Hematopoietic multipotent progenitor cell (in vitro differentiated cells): ENCODE results near the gene AMER2. TPM values are rescaled to one million over a fixed set of nuclear protein-coding genes. Genes with fewer than 3 reads are reported as not detected.

Source experiments
- DNase-seq, 3 donors: peaks; one replicate each; pipeline ENCODE4 v3.0.0-alpha.2; 2011 to 2015; ENCODE audit warnings: low read depth in 2 of 3, low spot score in 2 of 3
- total RNA-seq: library from RNA; depleted of rRNA; stranded (reverse); fragments of >200 nt; gene quantifications from one replicate; pipeline ENCODE4 v1.2.3, GENCODE V29; 2012

AMER2 gene
- total RNA-seq, 1 donor, result under 0.01 TPM

DNA sequence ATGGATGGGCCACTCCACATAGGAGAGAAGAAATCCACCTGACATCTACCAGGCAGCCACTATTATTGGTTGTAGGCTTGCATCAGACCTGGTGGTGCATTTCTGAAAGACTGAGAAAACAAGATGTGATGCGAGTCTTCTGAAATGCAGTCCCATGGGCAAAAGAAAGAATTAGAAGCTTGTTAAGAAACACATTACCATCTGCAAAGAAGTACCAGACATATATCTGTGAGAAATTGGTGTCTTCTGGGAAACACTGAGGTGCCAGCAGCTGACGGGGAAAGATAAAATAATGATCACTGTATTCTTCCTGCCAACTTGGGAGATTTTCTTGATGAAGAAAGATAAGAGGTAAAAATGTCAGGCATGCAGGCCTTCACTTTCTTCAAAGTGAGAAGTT, 14.4 kb downstream of the AMER2 start:
- no peak for DNase-seq

- DNase-seq, result no peak
Observed at GRCh38 chr13:25153736-25154135, 18.4 kb downstream of the AMER2 start.

DNA sequence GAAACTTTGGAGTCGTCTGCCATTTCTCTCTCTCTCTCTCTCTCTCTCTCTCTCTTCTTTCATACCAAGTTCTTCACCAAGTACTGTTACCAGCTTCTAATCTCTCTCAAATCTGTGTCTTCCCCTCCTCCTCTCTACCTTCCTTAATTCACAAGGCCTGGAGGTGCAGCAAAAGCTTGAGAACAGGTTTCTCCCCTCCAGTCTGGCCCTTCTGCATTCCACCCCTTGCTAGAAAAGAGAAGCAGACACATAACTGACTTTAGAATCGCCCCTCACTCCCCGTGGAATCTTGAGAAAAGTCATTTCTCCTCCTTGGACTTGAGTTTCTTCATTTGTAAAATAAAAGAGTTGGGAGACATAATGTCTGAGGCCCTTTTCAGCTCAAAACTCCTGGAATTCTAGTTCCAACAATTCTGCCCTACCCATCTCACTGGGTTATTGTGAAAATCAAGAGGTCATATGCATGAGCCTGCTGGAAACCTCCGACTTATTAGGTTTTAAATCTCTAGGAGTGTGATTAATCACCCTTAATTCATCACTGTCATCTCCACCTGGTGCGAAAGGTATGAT, 20.4 kb downstream of the AMER2 start:
- DNase-seq, result no peak

DNA sequence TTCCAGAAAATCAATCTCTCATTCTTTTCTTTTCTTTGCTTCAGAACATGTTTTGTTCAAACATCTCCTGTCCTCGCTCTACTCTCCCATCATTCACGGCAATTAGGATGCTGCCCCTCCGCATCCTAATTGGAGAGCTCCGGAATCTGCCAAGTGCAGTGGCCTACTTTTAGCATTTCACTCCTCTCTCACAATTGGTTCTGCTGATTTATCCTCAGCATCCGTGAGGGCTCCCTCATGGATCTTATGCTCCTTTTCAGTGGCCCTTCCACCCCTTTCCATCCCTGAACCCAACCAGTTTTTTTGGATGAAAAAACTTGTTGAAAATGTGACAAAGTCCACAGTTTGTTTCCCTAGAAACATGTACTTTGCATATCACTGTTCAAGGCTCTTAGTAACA, 22.4 kb downstream of the AMER2 start:
- no peak for DNase-seq

DNA sequence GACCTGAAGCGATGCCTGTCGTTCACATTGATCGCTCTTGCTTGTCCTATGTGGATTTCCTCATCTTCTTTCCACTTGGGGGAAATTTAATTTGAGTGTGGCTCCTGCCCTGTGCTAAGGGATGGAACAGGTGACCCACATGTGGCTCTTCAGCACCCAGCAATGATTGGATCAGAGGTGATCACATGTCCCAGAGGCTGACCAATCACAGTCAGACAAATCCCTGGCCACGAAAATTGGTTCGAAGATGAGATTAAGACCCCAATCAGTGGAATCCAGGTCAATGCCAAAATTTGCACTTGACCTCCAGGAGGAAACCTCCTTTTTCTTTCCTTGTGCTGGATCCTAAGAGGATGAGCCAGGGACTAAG, 23.7 kb downstream of the AMER2 start:
- no peak for DNase-seq

GRCh38 chr13:25147638-25148401, 24.3 kb downstream of the AMER2 start:
- DNase-seq, result no peak

- DNase-seq, result no peak
Observed at GRCh38 chr13:25143706-25144105, 28.4 kb downstream of the AMER2 start.

GRCh38 chr13:25141042-25141441, 31.0 kb downstream of the AMER2 start:
- DNase-seq, result no peak

- no peak for DNase-seq
Observed at GRCh38 chr13:25137788-25138115, 34.3 kb downstream of the AMER2 start.

- no peak for DNase-seq
Observed at GRCh38 chr13:25136880-25137787, 35.0 kb downstream of the AMER2 start.

- DNase-seq, result no peak
Observed at GRCh38 chr13:25135896-25136295, 36.2 kb downstream of the AMER2 start.

- no peak for DNase-seq
Observed at GRCh38 chr13:25132751-25133390, 39.2 kb downstream of the AMER2 start.

GRCh38 chr13:25131881-25132420, 40.1 kb downstream of the AMER2 start:
- DNase-seq, result no peak

- DNase-seq, result no peak
Observed at GRCh38 chr13:25130944-25131343, 41.1 kb downstream of the AMER2 start.

DNA sequence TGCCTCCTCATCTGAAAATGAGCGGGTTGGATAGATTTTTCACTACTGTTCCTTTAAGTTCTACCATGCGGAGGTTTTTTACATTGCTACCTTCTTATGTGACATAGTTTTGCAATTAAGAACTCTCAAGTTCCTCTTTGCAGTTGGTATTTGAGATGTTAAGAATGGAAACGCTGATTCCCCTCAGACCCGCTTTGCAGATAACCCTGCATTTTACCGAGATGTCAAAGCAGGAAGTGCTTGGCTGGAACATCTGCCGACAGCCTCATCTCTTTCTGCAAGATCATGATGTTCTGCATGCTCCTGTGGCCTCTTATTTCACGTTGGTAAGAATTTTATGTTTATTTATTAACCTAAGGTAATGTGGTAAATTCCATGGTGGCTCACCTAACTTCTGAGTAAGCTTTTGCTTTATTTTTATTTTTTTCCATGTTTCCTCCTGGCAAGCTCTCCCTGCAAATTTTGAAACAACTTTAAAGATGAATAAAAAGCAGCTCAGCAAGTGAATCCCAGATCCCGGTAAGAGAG, 53.6 kb downstream of the AMER2 start:
- DNase-seq, result peak in 1 of 3 donors; percentile 39

DNA sequence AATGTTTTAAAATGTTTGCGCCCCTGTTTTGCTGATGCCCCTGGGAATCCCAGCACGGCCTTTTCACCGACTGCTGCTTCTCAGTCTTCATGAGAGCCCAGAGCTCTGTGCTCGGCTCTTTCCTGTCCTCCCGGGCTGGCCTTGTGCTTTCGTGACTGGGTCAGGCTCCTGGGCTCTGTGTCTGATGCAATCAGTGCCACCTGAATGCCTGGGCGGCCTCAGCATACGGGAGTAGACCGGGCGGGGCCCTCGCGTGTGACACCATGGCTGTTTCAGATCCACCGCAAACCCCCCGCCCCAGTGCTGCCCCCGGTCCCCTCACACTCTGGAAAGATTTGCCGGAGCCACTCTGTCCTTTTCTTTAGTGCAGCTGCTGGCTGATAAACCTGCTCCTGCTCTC, 54.8 kb downstream of the AMER2 start:
- no peak for DNase-seq

DNA sequence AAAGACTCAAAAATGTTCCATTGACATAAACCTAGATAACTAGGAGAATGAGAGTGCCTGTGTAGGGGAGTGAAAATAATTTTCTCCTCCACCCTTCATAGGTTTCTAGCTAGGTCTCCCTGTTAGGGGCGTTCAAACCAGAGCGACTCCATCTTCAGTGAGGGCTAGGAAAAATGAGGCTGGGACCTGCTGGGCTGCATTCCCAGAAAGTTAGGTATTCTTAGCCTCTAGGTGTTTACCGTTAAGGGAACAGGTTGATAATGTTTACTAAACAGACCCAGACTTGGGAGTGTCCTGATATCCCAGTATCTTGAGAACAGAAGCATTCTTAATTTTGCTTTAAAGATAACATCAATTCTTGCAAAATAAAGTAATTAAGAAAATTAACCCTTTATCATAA, 56.0 kb downstream of the AMER2 start:
- no peak for DNase-seq

GRCh38 chr13:25114220-25114619, 57.9 kb downstream of the AMER2 start:
- DNase-seq, result peak; percentile 2 to 85 (median 77)

DNA sequence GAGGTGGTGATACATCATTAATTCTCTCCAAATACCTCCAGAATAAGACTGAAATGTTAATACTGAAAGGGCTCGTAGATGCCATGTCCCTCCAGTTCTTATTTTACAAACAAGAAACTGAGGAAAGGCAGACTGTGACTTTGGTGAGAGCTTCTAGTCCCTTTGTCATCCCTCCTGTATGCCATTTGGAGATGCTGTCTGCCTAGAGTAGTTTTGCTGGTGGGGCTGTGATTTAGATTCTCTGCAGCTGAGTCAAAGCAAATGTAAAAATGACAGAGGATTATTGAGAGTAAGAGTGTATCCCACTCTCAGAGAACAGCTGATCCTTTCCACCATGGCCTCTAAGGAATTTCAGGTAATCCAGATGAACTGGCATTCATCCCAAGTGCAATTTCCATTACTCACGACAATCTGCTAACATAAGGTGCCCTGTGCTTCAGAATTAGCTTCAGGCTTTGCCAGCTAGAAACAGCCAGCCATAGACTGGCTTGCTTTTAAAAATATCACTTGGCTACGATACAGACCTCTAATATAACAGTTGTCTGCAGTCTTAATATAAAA, 59.3 kb downstream of the AMER2 start:
- DNase-seq, result no peak
